Measurements from ENCODE around the gene BTNL9.

DNA sequence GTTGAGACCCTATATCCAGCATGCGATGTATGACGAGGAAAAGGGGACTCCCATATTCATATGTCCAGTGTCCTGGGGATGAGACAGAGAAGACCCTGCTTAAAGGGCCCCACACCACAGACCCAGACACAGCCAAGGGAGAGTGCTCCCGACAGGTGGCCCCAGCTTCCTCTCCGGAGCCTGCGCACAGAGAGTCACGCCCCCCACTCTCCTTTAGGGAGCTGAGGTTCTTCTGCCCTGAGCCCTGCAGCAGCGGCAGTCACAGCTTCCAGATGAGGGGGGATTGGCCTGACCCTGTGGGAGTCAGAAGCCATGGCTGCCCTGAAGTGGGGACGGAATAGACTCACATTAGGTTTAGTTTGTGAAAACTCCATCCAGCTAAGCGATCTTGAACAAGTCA lies 34.3 kb upstream of the BTNL9 start:
- TF ChIP-seq CTCF (conservative IDR thresholded peaks at IDR 0.05 in 1 of 2, IDR thresholded peaks at IDR 0.05 in 1 of 2; ENCODE audit: extremely low read depth in 1 of 2, insufficient read depth in 1 of 2, low read depth in 1 of 2, low read length in 2 of 2), result no peak
- no peak for TF ChIP-seq EZH2 (IDR thresholded peaks at IDR 0.05; ENCODE audit: borderline replicate concordance, low read length)
